CD1c-positive myeloid dendritic cell (primary cell): ENCODE measurements around the gene LRTM1.

Experiments
- DNase-seq: peaks from one replicate; pipeline ENCODE4 v3.0.0-alpha.2; 2016; ENCODE audit errors: extremely low spot score

The LRTM1 gene

GRCh38 chr3:54928046-54928770 is at the start of gene LRTM1:
TSS of gene LRTM1 (minus strand) at chr3:54928059. CDS start at chr3:54927911, 148 bp downstream.
- no peak for DNase-seq

- DNase-seq = no peak
These were observed 49.6 kb upstream of the LRTM1 start for GRCh38 chr3:54977439-54977838.

GRCh38 chr3:54970895-54971294 is 43.0 kb upstream of the LRTM1 start:
- no peak for DNase-seq

- DNase-seq = no peak
These were observed 41.8 kb upstream of the LRTM1 start for GRCh38 chr3:54969652-54970051.

- no peak for DNase-seq
These were observed 40.8 kb upstream of the LRTM1 start for GRCh38 chr3:54968546-54969172.

- peak; percentile 81 for DNase-seq
These were observed 39.9 kb upstream of the LRTM1 start for GRCh38 chr3:54967731-54968161.

- no peak for DNase-seq
These were observed 39.1 kb upstream of the LRTM1 start for GRCh38 chr3:54966979-54967378.

GRCh38 chr3:54965746-54966145 is 37.9 kb upstream of the LRTM1 start:
- DNase-seq = no peak

- DNase-seq = no peak
These were observed 36.2 kb upstream of the LRTM1 start for GRCh38 chr3:54964081-54964480.

- peak; percentile 28 for DNase-seq
These were observed 35.8 kb upstream of the LRTM1 start for GRCh38 chr3:54963641-54964040.

GRCh38 chr3:54962200-54962599 is 34.3 kb upstream of the LRTM1 start:
- DNase-seq = no peak

GRCh38 chr3:54960701-54961100 is 32.8 kb upstream of the LRTM1 start:
- no peak for DNase-seq

- DNase-seq = no peak
These were observed 32.2 kb upstream of the LRTM1 start for GRCh38 chr3:54960082-54960481.

GRCh38 chr3:54957711-54958110 is 29.9 kb upstream of the LRTM1 start:
- DNase-seq = no peak

- no peak for DNase-seq
These were observed 28.1 kb upstream of the LRTM1 start for GRCh38 chr3:54955941-54956340.

GRCh38 chr3:54955496-54955895 is 27.6 kb upstream of the LRTM1 start:
- no peak for DNase-seq

- DNase-seq = no peak
These were observed 26.7 kb upstream of the LRTM1 start for GRCh38 chr3:54954521-54954920.

- DNase-seq = no peak
These were observed 26.2 kb upstream of the LRTM1 start for GRCh38 chr3:54954022-54954421.

GRCh38 chr3:54951405-54951804 is 23.5 kb upstream of the LRTM1 start:
- peak; percentile 64 for DNase-seq

- DNase-seq = no peak
These were observed 22.6 kb upstream of the LRTM1 start for GRCh38 chr3:54950391-54951003.

GRCh38 chr3:54949491-54950044 is 21.7 kb upstream of the LRTM1 start:
- no peak for DNase-seq

- DNase-seq = no peak
These were observed 14.0 kb upstream of the LRTM1 start for GRCh38 chr3:54941690-54942362.
